NCI-H146 (cell line): ENCODE data around the gene GPC3.

Source experiments
- DNase-seq: peaks from one replicate; lab custom pipeline; 2025; lab: John Stamatoyannopoulos, UW

Gene GPC3

DNA sequence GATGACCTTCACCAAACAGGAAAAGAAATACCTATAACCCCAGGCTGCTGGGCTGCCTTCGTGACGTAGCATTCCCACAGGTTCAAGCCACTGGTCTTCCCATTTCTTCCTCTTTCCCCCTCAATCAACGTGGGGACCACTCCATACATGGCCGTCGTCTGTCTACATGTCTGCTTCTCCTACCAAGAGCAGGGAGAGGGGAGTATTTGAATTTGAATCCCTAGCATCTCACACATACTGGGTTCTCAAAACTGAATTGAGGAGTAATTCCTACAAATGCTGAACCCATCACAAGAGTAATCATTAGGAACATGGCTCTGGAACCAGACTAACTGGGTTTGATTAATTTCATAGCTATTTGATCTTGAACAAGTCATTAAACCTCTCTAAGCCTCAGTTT lies 17.3 kb downstream of the GPC3 start:
- DNase-seq = no peak

DNA sequence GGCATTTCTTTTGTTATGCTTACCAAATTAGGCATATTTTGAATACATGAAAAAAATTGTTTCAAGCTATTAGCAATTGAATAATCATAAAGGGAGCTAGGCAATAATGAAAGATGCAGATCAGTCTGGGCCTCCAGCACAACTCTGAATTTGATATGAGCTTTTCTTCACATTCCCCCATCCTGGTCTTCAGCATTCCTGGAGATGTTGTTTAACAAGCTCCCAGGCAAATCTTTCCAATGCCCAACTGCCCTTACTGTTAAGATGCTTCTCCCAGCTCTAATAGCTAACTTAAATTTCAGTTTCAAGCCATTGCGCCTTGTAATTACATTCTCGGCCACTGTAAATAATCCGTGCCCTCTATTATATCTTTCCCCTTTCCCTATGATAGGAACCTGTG lies 19.2 kb downstream of the GPC3 start:
- DNase-seq = no peak

DNA sequence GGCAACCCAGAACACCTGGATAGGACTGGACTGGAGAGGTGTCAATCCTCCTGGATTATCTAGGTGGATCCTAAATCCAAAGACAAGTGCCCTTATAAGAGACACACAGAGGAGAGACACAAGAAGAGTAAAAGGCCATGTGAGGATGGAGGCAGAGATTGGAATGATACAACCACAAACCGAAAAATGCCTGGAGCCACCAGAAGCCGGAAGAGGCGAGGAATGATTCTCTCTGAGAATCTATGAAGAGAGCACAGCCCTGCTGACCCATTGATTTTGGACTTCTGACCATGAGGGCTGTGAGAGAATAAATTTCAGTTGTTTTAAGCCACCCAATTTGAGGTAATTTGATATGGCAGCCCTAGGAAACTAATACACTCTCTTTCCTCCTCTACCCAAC lies 20.1 kb downstream of the GPC3 start:
- DNase-seq = no peak

DNA sequence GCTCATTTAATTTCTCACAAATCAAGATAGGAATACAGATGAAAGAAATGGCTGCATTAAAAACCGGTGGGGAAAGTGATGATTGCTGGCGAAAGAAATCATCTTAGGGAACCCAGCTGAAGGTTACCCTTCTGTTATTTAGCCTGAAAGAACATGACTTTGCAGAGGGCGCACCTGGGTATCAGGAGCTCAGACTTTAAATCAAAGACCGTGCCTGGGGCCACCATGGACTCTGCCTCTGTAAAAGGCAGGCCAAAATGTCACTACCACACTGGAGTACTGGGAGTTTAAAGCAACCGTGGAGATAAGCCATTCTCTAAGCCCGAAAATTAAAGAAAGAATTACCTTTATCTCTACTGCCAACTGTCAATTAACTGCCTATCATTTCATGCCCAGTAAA lies 24.3 kb downstream of the GPC3 start:
- DNase-seq = no peak

DNA sequence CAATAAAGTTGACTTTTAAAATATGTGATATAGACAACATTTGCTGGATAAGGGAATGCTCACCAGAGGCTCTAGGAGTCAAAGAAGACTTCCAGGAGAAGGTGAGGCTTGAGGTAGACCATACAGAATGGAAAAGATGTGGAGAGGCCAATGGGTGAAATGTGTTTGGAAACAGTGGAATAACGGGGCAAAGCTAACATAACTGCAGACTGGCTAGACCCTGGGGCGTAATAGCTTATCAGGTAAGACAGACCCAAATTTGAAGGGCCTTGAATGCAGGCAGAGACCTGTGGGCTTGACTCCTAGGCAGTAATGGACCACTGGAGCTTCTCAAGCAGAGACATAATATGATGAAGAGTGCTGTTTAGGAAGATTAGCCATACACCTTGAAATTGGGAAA lies 25.4 kb downstream of the GPC3 start:
- no peak for DNase-seq

DNA sequence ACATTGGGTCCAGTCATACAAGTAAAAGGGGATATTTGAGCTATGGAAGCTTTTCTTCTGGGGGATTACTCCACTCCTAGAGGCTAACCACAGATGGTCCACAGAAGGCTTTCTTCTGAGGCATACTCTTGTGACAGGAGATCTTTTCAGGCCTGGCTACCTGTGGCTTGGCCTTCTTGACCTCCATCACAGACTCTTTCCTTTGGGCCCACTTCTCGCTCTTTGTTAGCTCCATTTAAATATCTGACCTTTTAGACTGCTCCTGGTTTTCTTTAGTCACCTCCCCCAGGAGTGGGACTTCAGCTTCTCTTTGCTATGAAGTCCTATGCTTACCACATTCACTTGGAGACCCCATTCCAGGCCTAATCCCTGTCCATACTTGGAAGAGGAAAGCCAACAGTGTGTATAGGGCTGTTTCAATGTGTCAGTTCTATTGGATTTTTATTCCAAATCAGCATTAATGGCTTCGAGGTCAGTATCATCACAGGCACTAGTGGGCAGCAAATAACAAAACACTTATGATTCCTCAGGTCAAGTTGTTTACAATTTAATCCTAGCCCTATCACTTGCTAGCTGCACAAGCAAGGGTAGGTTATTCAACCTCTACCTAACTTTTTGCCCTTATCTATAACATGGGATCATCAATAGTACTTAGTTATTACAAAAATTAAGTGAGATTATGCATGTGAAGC lies 26.3 kb downstream of the GPC3 start:
- no peak for DNase-seq

DNA sequence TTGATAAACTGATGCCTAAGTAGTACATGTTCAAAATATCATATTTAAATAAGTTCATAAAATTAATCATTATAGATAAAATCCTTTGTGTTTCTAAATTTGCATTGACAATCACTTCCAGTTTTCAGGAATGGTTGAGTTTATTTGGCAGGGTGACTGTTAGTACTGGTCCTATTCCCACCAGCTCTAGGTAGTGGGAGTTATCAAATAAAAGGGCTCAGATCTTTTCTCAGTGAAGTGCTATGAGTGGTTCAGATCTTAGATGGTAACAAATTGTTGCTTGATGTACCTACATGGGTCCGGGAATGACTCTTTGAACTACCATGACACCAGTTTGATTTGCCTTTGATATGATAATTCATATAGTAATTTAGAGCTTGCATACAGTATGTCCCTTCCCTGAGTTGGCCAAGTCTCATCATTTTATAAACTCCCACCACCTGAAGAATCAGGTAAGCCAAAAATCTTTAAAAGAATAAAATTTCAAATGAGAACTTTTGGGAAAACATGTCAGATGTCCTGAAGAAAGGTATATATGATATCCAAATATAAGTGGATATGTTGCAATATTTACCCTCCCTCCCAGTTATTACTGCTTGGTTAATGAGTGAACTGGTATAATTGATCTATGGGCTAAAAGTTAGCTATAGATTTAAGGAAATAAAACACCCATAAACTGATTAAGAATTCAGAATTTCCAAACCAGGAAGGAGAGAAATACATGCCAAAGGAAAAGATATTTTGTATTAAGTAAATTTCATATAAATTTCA lies 28.6 kb downstream of the GPC3 start:
- DNase-seq = no peak

DNA sequence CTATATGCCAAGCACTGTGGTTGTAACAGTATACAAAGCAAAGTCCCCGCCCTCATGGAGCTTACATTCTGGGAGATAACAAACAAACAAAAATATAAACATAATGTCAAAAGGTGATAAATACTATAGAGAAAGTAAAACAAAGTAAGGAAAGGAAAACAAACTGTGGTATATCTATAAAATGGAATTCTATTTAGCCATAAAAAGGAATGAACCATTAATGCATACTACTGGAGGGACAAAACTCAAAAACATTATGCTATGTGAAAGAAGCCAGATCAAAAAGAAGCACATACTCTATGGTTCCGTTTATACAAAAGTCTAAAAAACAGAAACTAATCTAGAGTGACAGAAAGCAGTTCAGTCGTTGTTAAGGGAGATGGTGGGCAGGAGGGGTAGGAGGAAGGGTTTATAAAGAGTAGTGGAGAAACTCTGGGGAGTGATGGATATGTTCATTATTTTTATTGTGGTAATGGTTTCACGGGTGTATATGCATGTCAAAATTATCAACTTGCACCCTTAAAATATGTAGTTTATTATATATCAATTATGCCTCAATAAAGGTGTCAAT lies 31.5 kb downstream of the GPC3 start:
- no peak for DNase-seq

DNA sequence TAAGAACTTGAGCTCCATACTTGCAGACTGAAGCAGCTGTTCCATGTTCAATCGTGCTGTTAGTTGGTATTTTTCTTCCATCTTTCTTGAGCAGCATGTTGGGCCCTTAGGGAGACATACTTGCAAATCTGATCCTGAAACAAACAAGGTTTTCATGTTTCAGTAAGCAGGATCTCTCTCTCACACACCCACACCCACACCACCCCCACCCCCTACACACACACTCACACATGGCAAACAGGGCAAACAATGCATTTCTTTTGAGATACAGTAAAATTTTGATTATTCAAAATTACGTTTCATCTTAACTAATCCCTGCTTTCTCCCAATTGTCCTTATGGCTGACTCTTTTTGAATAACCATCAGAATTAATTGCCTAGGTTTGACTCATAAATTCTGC lies 32.3 kb downstream of the GPC3 start:
- DNase-seq = no peak

DNA sequence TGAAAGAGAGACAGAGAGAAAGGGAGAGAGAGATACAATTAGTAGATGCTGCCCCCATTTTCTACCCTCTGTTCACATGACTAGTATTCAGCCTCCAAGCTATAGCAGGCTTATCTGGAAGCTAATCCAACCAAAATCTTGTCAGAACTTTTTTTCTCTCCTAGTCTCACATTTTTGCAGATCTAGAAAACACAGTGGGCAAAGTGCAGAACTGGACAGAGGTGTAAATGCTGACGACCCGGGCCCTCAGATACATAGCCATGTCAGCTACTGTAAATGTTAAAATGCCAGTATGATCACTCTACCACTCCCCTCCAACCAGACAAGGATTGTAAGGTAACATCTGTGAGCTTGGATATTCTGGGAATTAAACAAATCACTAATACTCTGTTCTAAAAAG lies 34.3 kb downstream of the GPC3 start:
- no peak for DNase-seq

DNA sequence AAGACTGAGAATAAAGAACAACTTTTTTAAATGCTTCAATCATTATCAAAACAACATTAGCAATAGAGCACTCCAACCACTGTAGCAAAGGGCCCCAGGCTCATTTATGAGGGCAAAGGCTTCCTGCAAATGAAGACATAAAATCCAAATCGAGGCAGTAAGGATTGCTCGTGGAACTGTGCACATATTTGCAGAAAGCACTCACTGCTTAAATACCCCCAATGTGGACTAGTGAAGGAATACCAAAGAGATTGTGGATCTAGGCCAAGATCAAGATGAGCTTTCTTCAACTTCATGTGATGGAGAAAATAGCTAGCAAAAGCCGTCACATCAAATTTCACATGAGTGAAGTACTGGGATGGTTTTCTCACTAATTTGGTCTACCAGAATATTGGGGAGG lies 35.2 kb downstream of the GPC3 start:
- DNase-seq = no peak

DNA sequence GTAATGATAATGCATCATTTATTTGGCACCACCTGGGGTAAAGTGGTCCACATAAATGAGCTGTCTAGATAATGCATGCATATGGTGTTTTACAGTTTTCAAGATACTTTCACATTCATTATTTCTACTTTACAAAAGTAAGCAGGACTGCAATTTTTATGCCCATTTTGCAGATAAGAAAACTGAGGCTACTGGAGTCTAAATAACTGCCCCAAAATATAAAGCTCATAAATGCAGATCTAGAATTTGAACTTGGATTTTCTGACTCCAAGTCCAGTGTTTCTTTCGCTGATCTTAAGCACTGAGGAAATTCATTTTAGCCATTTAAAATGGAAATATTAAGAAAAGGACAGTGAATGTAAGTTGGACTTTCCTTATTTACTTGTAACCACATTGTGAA lies 36.5 kb downstream of the GPC3 start:
- DNase-seq = no peak

DNA sequence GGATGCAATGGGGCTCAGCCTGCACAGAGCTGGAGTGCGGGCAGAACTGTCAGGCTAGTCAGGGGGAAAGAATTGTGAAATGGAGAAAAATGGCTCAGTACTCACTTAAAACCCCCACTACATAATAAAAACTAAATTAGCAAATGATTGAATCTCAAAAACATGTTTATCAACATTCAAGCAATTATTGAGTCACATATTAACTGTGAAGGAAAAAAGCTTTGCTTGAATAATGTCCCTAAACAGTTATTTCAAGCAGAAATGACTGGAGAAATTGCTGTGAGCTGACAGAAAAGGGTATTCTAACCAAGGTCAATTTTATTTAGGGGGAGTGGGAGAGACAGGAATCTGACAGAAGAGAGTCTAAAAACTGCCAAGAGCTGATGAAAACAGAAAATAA lies 37.4 kb downstream of the GPC3 start:
- no peak for DNase-seq

DNA sequence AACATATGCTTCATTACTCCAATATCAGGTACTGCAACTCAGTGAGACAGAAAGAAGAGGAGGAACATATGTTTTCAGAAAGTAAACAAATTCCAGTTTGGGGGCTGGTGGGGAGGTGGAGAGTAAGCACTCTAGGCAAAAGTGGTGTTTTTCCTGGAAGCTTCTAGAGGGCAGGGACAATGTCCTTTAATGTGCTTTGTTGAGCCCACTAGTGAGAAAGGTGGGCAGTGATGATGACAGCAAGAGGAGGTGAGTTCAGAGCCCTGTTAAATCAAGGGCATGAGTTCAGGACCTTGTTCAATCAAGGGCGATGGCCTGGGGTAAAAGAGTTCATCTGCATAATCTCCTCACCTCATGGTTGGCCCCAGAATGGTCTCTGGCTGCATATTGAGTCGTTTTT lies 38.4 kb downstream of the GPC3 start:
- no peak for DNase-seq

DNA sequence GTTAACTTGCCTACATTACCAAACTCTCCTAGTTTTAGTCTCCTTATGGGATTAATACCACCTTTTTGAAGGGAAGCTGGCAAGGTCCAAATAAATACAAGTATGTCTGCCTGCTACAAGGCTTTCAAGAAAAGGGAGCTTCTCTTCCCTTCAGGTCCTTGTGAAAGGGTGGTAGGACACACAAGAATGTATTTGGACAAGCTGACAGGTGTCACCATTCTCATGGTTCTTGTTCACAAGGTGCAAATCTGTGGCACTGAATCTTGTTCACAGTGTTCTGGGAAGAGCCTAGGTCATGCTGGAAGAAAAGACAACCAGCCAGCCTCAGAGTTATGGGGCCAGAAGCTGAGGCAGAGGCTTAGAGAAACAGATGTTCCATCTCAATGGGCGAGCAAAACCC lies 41.9 kb downstream of the GPC3 start:
- no peak for DNase-seq

DNA sequence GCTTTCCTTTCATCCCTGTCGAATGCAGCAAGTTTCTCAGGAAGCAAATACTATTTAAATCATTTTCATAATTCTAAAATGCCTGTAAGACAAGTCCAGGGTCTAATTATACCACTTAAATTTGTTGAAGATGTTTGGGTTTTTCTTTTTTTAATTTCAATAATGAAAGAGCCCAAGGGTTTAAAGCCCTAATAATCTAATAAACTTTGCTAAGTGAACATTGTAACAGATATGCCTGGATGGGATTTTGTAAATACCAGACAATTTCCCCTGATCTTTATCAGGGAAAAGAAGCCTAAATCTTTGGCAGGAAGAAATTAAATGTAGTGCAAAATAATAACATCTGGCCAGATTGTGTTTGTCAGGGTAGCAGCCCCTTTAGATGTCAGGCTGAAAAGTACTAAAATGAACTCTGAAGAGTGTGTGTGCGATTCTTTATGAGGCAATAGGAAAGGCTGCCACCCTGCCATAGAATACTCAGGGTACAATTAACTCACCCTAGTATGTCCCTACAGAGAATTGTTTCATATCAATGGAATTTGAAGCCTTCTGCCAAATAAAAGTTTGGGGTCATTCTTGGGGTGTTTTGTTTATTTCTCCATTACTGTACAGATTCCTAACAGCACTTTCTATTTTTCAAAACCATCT lies 45.6 kb downstream of the GPC3 start:
- DNase-seq = no peak

DNA sequence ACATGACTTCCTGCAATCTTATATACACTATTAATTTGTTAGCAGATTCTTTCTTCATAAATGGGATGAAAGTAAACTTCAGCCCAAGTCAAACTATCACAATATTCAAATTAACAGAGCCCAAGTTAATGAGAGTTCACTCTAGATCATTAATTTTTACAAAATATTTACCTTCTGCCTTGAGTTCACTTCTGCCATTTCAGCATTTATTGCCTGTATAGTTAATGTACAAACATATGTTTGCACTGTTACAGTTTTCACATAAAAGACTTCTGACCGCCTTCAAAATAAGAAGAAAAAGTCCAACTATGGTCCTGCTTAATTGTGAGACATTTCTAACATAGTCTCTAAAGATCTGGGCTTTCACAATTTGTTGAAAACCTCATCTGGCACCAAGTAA lies 46.9 kb downstream of the GPC3 start:
- no peak for DNase-seq

DNA sequence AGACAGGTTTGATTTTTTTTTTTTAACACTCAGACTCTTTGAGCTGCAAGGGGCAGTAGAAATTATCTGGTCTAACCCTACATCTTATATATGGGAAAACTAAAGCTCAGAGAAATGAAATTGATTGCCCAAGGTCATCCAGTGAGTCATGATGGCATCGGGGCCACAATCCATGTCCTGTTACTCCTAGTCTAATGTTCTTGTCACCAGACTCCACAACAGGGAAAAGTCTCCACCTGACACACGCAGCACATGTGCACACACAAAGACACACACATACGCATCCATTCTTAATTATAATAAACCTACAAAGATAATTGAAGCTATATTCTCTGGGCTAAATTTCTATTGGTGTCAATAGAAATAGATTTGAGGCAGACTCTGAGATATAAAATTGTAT lies 48.4 kb downstream of the GPC3 start:
- DNase-seq = no peak

DNA sequence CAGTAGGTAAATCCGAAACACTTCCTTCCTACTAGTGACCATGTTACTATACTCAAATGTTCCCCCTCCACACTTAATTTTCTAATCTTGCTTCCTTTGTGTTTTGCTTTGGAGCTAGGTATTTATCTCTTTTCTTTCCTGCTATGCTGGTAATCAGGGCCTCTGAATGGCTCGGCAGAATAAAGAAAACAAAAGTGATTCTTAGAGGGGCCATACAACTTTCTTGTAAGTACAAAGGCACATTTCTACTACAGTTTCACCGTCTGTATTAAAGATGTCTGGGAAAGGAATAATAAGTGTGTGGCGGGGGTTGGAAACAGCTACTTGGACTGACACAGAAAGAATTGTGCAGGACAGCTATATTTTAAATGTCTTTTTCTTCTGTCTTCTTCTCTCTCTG lies 50.3 kb downstream of the GPC3 start:
- DNase-seq = no peak

DNA sequence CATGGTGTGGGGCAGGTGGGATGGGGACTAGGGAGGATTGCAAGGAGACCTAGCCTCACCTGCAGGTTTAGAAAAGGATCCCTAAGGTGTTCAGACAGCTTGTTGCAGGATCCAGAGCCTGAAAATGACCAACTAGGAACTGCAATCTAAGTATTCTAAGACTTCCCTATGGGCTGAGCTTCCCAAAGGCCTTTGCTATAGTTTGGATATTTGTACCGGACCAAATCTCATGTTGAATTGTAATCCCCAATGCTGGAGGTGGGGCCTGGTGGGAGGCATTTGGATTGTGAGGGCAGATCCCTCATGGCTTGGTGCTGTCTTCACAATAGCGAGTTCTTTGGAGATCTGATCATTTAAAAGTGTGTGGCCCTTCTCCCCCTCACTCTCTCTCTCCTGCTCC lies 52.1 kb downstream of the GPC3 start:
- DNase-seq = no peak

DNA sequence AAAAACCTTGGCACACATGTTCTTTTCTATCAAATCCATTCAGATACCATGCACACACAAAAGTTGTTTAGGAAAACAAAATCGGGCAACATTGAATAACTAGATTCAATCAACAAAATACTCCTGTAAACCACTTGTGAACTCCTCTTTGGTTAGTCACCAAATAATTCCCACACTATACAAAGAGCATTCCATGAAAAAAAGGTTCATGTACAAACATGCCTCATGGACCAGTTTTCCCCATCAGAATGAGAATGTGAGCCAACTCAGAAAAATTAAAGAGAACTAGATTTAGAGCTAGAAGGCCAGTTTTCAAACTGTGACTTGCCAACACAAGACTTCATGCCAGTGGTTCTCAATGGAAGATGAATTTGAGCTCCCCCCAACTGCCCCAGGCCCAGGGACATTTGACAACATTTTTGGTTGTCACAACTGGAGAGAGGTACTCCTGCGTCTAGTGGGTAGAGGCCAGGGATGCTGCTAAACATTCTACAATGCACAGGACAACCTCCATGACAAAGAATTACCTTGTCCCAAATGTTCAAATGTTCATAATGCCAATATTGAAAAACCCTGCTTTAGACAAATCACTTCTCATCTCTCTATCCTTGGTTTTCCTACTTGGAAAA lies 55.4 kb downstream of the GPC3 start:
- DNase-seq = no peak

DNA sequence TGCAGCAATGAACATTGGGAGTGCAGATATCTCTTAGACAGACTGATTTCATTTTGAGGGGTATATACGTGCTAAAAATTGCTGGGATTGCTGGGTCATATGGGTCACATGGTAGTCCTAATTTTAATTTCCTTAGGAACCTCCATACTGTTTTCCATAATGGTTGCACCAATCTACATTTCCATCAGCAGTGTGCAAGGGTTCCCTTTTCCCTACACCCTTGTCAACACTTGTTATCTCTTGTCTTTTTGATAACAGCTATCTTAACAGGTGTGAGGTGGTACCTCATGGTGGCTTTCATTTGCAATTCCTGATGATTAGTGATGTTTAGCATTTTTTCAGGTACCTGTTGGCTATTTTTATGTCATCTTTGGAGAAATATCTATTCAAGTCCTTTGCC lies 57.0 kb downstream of the GPC3 start:
- no peak for DNase-seq

DNA sequence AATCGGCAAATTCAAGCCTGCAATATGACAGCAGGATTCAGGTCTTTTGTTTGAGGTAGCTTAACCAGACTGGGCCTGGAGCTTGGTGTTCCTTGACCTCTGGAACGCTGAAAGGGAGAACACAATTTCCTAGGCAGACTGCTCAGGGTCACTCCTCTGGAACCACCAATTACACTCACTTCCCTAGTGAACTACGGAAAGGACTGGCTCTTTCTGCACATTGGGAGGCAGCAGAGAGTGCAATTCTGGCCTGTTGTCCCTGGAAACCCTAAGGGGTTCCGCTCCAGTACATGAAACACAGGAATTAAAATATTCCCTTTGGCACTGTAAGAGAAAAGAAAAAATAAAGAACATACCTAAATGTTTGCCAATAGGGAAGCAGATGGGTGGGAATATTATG lies 58.6 kb downstream of the GPC3 start:
- no peak for DNase-seq
